MCF 10A (cell line): ENCODE measurements around the gene NYNRIN. TPM values are rescaled to one million over a fixed set of nuclear protein-coding genes. Genes with fewer than 3 reads are reported as not detected.
"Not testable (repeated sequence)": the region's sequence is repeated elsewhere in the genome, so short reads cannot be mapped to it uniquely, and the experiment has no call there.

Experiments
- BruUV-seq: library from RNA; stranded (reverse); fragments of 400-500 nt; replicated peaks from 2 replicates; lab custom pipeline; 2021; lab: Mats Ljungman, UMichigan
- CTCF ChIA-PET: fragments of 300-600 bp; sonication (Branson Sonifier 250); formaldehyde crosslinking; extraction: SDS; loops from one replicate; lab custom pipeline; 2021; ENCODE audit warnings: antibody characterized with exemption, inconsistent platforms; lab: Yijun Ruan, JAX
- POLR2A ChIA-PET: fragments of 300-600, 350-650 bp; sonication (Branson Sonifier 250); formaldehyde crosslinking; extraction: SDS; loops from one replicate; lab custom pipeline; 2020; ENCODE audit warnings: antibody characterized with exemption, inconsistent platforms; lab: Yijun Ruan, JAX
- DNase-seq: peaks from one replicate; pipeline ENCODE4 v3.0.0-alpha.2; 2018; ENCODE audit not compliant: unreplicated experiment
- H3K27ac Mint-ChIP-seq: one replicate; pipeline ENCODE4 v1.8.0; 2022; ENCODE audit warnings: mild to moderate bottlenecking, low read depth, mixed read lengths; ENCODE audit not compliant: unreplicated experiment
- H3K27me3 Mint-ChIP-seq: one replicate; pipeline ENCODE4 v1.8.0; 2022; ENCODE audit warnings: mixed read lengths; ENCODE audit not compliant: insufficient read depth, unreplicated experiment
- H3K36me3 Mint-ChIP-seq: one replicate; pipeline ENCODE4 v1.8.0; 2022; ENCODE audit warnings: mild to moderate bottlenecking, moderate library complexity, mixed read lengths; ENCODE audit not compliant: insufficient read depth, unreplicated experiment
- H3K4me1 Mint-ChIP-seq: one replicate; pipeline ENCODE4 v1.8.0; 2022; ENCODE audit warnings: mixed read lengths; ENCODE audit not compliant: insufficient read depth, unreplicated experiment
- H3K4me3 Mint-ChIP-seq: one replicate; pipeline ENCODE4 v1.8.0; 2022; ENCODE audit warnings: mild to moderate bottlenecking, moderate library complexity, mixed read lengths; ENCODE audit not compliant: unreplicated experiment
- H3K9me3 Mint-ChIP-seq: one replicate; pipeline ENCODE4 v1.8.0; 2022; ENCODE audit warnings: mixed read lengths; ENCODE audit not compliant: unreplicated experiment
- intact Hi-C: fragments of 100-400 bp; cut with micrococcal nuclease; formaldehyde crosslinking; loops from 2 replicates; pipeline ENCODE4 v1.14.1; 2022
- total RNA-seq: library from RNA; stranded (reverse); gene quantifications from 2 replicates; pipeline ENCODE4 v1.2.3, GENCODE V29; 2022
- TF ChIP-seq, protein P1 (sequence below): fragments of 200-600 bp; IDR thresholded peaks from one replicate; pipeline ENCODE4 v1.8.0; 2022; ENCODE audit warnings: antibody characterized with exemption, mild to moderate bottlenecking; ENCODE audit not compliant: unreplicated experiment

Gene NYNRIN
- total RNA-seq, 1 experiment from 2014 or later: not detected

DNA sequence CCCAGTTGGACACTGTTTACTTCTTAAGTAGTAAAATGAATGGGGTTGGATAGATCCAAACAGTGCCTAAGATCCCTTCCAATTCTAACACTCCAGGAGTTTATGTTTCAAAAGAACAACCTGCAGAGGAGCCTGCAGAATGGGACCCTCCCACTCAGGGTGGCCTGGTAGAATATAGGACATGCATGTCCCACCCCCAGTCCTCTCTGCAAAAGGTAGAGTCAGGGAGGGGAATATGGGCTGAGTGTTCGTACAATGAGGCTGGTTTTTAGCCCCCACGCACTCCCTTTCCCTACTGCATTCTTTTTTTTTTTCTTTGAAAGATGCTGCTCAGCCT is 11.8 kb upstream of the NYNRIN start:
- Mint-ChIP-seq H3K4me3 (no peak overlapping the region), H3K27me3 (peaks cover 13% of the 10 kb centered on the region), H3K27ac (no peak overlapping the region), H3K9me3 (no peaks in the 10 kb centered on the region), H3K36me3 (no peaks in the 10 kb centered on the region), H3K4me1 (no peaks in the 10 kb centered on the region)
- ChIA-PET POLR2A (interaction anchor here (0.5 kb wide), 1 partner anchor 32 kb away, joined by 3 read pairs; no protein-coding TSS in a partner anchor), CTCF (interaction anchor here (0.7 kb wide), 1 partner anchor 31 kb away, joined by 3 read pairs; no protein-coding TSS in a partner anchor)
- intact Hi-C loops: no loop called here
- BruUV-seq: no TSS peak
- DNase-seq: no peak
- TF ChIP-seq, protein P1, sequence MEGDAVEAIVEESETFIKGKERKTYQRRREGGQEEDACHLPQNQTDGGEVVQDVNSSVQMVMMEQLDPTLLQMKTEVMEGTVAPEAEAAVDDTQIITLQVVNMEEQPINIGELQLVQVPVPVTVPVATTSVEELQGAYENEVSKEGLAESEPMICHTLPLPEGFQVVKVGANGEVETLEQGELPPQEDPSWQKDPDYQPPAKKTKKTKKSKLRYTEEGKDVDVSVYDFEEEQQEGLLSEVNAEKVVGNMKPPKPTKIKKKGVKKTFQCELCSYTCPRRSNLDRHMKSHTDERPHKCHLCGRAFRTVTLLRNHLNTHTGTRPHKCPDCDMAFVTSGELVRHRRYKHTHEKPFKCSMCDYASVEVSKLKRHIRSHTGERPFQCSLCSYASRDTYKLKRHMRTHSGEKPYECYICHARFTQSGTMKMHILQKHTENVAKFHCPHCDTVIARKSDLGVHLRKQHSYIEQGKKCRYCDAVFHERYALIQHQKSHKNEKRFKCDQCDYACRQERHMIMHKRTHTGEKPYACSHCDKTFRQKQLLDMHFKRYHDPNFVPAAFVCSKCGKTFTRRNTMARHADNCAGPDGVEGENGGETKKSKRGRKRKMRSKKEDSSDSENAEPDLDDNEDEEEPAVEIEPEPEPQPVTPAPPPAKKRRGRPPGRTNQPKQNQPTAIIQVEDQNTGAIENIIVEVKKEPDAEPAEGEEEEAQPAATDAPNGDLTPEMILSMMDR: no peak

DNA sequence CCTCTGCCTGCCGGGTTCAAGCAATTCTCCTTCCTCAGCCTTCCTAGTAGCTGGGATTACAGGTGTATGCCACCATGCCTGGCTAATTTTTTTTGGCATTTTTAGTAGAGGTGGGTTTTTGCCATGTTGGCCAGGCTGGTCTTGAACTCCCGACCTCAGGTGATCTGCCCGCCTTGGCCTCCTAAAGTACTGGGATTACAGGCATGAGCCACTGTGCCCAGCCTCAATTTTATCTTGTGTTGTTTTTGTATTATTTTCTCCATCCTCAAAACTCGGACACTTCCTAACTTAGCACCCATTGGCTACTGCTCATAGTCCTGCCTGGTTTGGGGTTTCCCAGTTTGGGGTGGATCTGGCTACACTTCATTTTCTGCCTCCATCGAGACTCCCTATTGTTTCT is 11.2 kb upstream of the NYNRIN start:
- BruUV-seq, H3K4me3 Mint-ChIP-seq, H3K9me3 Mint-ChIP-seq, H3K4me1 Mint-ChIP-seq, H3K36me3 Mint-ChIP-seq, H3K27ac Mint-ChIP-seq, POLR2A ChIA-PET, DNase-seq, intact Hi-C loops: not testable (repeated sequence)
- H3K27me3 Mint-ChIP-seq: peaks cover 13% of the 10 kb centered on the region
- CTCF ChIA-PET: interaction anchor here (1.1 to 1.7 kb wide), 2 partner anchors 44 to 63 kb away, joined by 3 to 7 read pairs; no protein-coding TSS in a partner anchor

DNA sequence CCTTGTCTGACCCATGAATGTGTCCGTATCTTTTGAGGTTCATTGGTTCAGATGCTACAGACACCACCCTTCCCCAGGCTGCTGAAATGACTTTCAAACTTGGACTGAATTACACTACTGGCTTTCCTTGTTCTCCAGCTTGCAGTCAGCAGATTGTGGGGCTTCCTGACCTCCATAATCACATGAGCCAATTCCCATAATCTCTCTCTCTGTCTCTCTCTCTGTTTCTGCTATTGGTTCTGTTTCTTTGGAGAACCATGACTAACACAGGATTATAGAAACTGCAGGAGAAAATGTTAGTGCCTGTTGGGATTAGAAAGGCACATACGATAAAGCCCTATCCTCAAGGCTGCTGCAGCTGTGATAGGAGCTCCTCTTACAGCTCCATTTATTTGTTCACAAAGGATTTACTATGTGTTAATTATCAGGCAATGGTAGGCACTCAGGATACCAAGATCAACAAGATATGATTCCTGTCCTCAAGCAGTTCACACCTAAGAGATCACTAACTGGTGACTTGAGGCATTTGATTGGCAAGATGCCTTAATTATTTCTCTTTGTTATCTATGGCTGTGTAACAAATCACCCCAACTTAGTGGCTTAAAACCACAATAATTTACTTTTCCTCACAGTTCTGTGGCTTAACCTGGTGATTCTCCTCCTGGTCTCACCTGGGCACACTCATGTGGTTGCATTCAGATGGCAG is 10.2 kb upstream of the NYNRIN start:
- Mint-ChIP-seq H3K9me3 (no peaks in the 10 kb centered on the region), H3K36me3 (no peaks in the 10 kb centered on the region), H3K27me3 (peaks cover 11% of the 10 kb centered on the region), H3K4me3 (no peak overlapping the region), H3K27ac (no peak overlapping the region), H3K4me1 (peaks cover 6% of the 10 kb centered on the region)
- BruUV-seq: no TSS peak
- DNase-seq: no peak
- ChIA-PET POLR2A (interaction anchor here (0.7 to 1.1 kb wide), 5 partner anchors 7 to 55 kb away, joined by 3 to 4 read pairs (median 3); partner anchors contain the start of gene NYNRIN), CTCF (interaction anchor here (1.0 to 1.7 kb wide), 5 partner anchors 21 to 64 kb away, joined by 3 to 7 read pairs (median 3); no protein-coding TSS in a partner anchor)
- intact Hi-C loops: no loop called here
- TF ChIP-seq, protein P1: no peak

DNA sequence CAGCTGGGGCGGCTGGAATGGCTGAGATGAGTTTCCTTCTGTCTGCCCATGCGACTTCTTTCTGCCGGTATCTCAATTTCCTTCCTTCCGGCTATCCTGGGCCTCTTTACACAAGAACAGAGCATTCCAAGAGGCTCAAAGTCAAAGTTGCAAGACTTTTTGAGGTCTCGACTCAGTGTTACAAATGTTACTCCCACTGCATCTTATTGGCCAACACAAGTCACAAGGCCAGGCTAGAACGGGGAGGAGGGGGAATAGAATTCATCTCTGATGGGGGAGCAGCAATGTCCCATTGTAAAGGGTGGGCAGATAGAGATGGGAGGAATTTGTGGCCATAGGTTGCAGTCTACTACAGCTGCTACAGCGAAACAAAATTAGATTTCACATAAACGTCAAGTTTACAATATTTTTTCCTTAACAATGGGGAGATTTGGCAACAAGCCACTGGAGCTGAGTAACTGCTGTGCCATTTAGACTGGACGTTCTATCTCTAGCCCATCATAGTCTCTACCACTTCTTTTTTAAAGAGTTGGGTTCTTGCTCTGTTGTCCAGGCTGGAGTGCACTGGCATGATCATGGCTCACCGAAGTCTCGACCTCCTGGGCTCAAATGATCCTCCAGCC is 9.5 kb upstream of the NYNRIN start:
- CTCF ChIA-PET: interaction anchor here (1.0 to 2.4 kb wide), 6 partner anchors 11 to 48 kb away, joined by 3 to 10 read pairs (median 3); no protein-coding TSS in a partner anchor
- DNase-seq: no peak
- POLR2A ChIA-PET: interaction anchor here (1.0 to 1.1 kb wide), 2 partner anchors 12 to 27 kb away, joined by 3 read pairs; no protein-coding TSS in a partner anchor
- H3K36me3 Mint-ChIP-seq: no peaks in the 10 kb centered on the region
- no peak overlapping the region for H3K4me3 Mint-ChIP-seq
- no peak overlapping the region for H3K27ac Mint-ChIP-seq
- TF ChIP-seq, protein P1: no peak
- H3K27me3 Mint-ChIP-seq: peaks cover 4% of the 10 kb centered on the region
- intact Hi-C loops: no loop called here
- no TSS peak for BruUV-seq
- H3K4me1 Mint-ChIP-seq: peaks cover 6% of the 10 kb centered on the region
- H3K9me3 Mint-ChIP-seq: no peaks in the 10 kb centered on the region
